MG63 (cell line): Measurements from ENCODE around the gene GCM1. TPM values are rescaled to one million over a fixed set of nuclear protein-coding genes. Genes with fewer than 3 reads are reported as not detected.

ENCODE experiments used
- DNase-seq: peaks from one replicate; pipeline ENCODE4 v3.0.0-alpha.2; 2020
- H3K27me3 ChIP-seq: fragments of 250-450 bp; sonication (Bioruptor Pico); 2 replicates; pipeline ENCODE4 v1.5.1; 2020; ENCODE audit warnings: mild to moderate bottlenecking, moderate library complexity
- H3K36me3 ChIP-seq: fragments of 250-450 bp; sonication (Bioruptor Pico); 2 replicates; pipeline ENCODE4 v1.5.1; 2020; ENCODE audit warnings: mild to moderate bottlenecking, moderate library complexity
- H3K4me3 ChIP-seq: fragments of 250-450 bp; sonication (Bioruptor Pico); 2 replicates; pipeline ENCODE4 v1.5.1; 2020; ENCODE audit warnings: mild to moderate bottlenecking, moderate library complexity
- H3K9me3 ChIP-seq: fragments of 250-450 bp; sonication (Bioruptor Pico); 2 replicates; pipeline ENCODE4 v1.5.1; 2020; ENCODE audit warnings: mild to moderate bottlenecking, moderate library complexity
- total RNA-seq: library from RNA; depleted of rRNA; stranded (reverse); fragments of >200 nt; shearing (Covaris generic); gene quantifications from 2 replicates; pipeline ENCODE4 v1.2.3, GENCODE V29; 2014; ENCODE audit warnings: low replicate concordance

Gene GCM1
- total RNA-seq, 1 experiment from 2014 or later: not detected

GRCh38 chr6:53124131-53124800 is 24.4 kb downstream of the GCM1 start:
- no peak for DNase-seq
- no peaks in the 10 kb centered on the region for H3K36me3 ChIP-seq
- H3K9me3 ChIP-seq: no peaks in the 10 kb centered on the region
- H3K27me3 ChIP-seq: no peaks in the 10 kb centered on the region
- no peak overlapping the region for H3K4me3 ChIP-seq

GRCh38 chr6:53119772-53120409 is 28.8 kb downstream of the GCM1 start:
- DNase-seq: peak; percentile 77
- H3K36me3 ChIP-seq: no peaks in the 10 kb centered on the region
- no peaks in the 10 kb centered on the region for H3K27me3 ChIP-seq
- H3K4me3 ChIP-seq: no peak overlapping the region
- no peaks in the 10 kb centered on the region for H3K9me3 ChIP-seq

- Histone ChIP-seq H3K27me3 (no peaks in the 10 kb centered on the region), H3K4me3 (no peak overlapping the region), H3K9me3 (no peaks in the 10 kb centered on the region), H3K36me3 (no peaks in the 10 kb centered on the region)
- no peak for DNase-seq
Measured at GRCh38 chr6:53119349-53119748, 29.3 kb downstream of the GCM1 start.

GRCh38 chr6:53115741-53116140 is 32.9 kb downstream of the GCM1 start:
- Histone ChIP-seq H3K4me3 (no peak overlapping the region), H3K36me3 (no peaks in the 10 kb centered on the region), H3K9me3 (no peaks in the 10 kb centered on the region), H3K27me3 (no peaks in the 10 kb centered on the region)
- no peak for DNase-seq

- Histone ChIP-seq H3K9me3 (no peaks in the 10 kb centered on the region), H3K27me3 (no peaks in the 10 kb centered on the region), H3K4me3 (no peak overlapping the region), H3K36me3 (no peaks in the 10 kb centered on the region)
- DNase-seq: no peak
Measured at GRCh38 chr6:53115113-53115512, 33.5 kb downstream of the GCM1 start.

- H3K9me3 ChIP-seq: no peaks in the 10 kb centered on the region
- no peaks in the 10 kb centered on the region for H3K27me3 ChIP-seq
- H3K4me3 ChIP-seq: no peak overlapping the region
- no peak for DNase-seq
- no peaks in the 10 kb centered on the region for H3K36me3 ChIP-seq
Measured at GRCh38 chr6:53113742-53114141, 34.9 kb downstream of the GCM1 start.

- Histone ChIP-seq H3K27me3 (no peaks in the 10 kb centered on the region), H3K9me3 (no peaks in the 10 kb centered on the region), H3K4me3 (no peak overlapping the region), H3K36me3 (no peaks in the 10 kb centered on the region)
- no peak for DNase-seq
Measured at GRCh38 chr6:53112871-53113270, 35.8 kb downstream of the GCM1 start.

GRCh38 chr6:53112404-53112803 is 36.2 kb downstream of the GCM1 start:
- H3K27me3 ChIP-seq: no peaks in the 10 kb centered on the region
- H3K36me3 ChIP-seq: no peaks in the 10 kb centered on the region
- no peaks in the 10 kb centered on the region for H3K9me3 ChIP-seq
- H3K4me3 ChIP-seq: no peak overlapping the region
- no peak for DNase-seq

- H3K9me3 ChIP-seq: no peaks in the 10 kb centered on the region
- DNase-seq: no peak
Measured at GRCh38 chr6:53111865-53112264, 36.8 kb downstream of the GCM1 start.

GRCh38 chr6:53109612-53110011 is 39.0 kb downstream of the GCM1 start:
- Histone ChIP-seq H3K27me3 (no peaks in the 10 kb centered on the region), H3K9me3 (no peaks in the 10 kb centered on the region), H3K4me3 (no peak overlapping the region), H3K36me3 (no peaks in the 10 kb centered on the region)
- DNase-seq: no peak

More at GRCh38 chr6:53111865-53112264, 36.8 kb downstream of the GCM1 start:
- no peak overlapping the region for H3K4me3 ChIP-seq
- H3K36me3 ChIP-seq: no peaks in the 10 kb centered on the region
- no peaks in the 10 kb centered on the region for H3K27me3 ChIP-seq

GRCh38 chr6:53107091-53107490 is 41.5 kb downstream of the GCM1 start:
- Histone ChIP-seq H3K4me3 (no peak overlapping the region), H3K27me3 (no peaks in the 10 kb centered on the region)
- DNase-seq: peak; percentile 83

GRCh38 chr6:53104916-53105315 is 43.7 kb downstream of the GCM1 start:
- Histone ChIP-seq H3K9me3 (no peaks in the 10 kb centered on the region), H3K4me3 (no peak overlapping the region), H3K36me3 (peaks cover 6% of the 10 kb centered on the region; the same call in 1 of the 2 replicates), H3K27me3 (no peaks in the 10 kb centered on the region)
- no peak for DNase-seq

More at GRCh38 chr6:53107091-53107490, 41.5 kb downstream of the GCM1 start:
- no peaks in the 10 kb centered on the region for H3K9me3 ChIP-seq
- H3K36me3 ChIP-seq: peaks cover 2% of the 10 kb centered on the region; the same call in 1 of the 2 replicates

GRCh38 chr6:53103993-53104675 is 44.5 kb downstream of the GCM1 start:
- Histone ChIP-seq H3K27me3 (no peaks in the 10 kb centered on the region), H3K9me3 (no peaks in the 10 kb centered on the region), H3K4me3 (no peak overlapping the region), H3K36me3 (peaks cover 6% of the 10 kb centered on the region; the same call in 1 of the 2 replicates)
- DNase-seq: no peak

GRCh38 chr6:53101006-53101405 is 47.6 kb downstream of the GCM1 start:
- DNase-seq: no peak
- no peak overlapping the region for H3K4me3 ChIP-seq
- no peaks in the 10 kb centered on the region for H3K27me3 ChIP-seq
- H3K36me3 ChIP-seq: peaks cover 23% of the 10 kb centered on the region
- H3K9me3 ChIP-seq: no peaks in the 10 kb centered on the region

- Histone ChIP-seq H3K9me3 (no peaks in the 10 kb centered on the region), H3K36me3 (peaks cover 26% of the 10 kb centered on the region)
- DNase-seq: no peak
Measured at GRCh38 chr6:53100561-53100960, 48.1 kb downstream of the GCM1 start.

GRCh38 chr6:53095716-53096115 is 52.9 kb downstream of the GCM1 start:
- Histone ChIP-seq H3K4me3 (no peak overlapping the region), H3K36me3 (peaks cover 55% of the 10 kb centered on the region), H3K27me3 (no peaks in the 10 kb centered on the region), H3K9me3 (no peaks in the 10 kb centered on the region)
- DNase-seq: no peak

More at GRCh38 chr6:53100561-53100960, 48.1 kb downstream of the GCM1 start:
- Histone ChIP-seq H3K27me3 (no peaks in the 10 kb centered on the region), H3K4me3 (no peak overlapping the region)

- Histone ChIP-seq H3K4me3 (no peak overlapping the region), H3K9me3 (no peaks in the 10 kb centered on the region), H3K36me3 (peaks cover 59% of the 10 kb centered on the region), H3K27me3 (no peaks in the 10 kb centered on the region)
- no peak for DNase-seq
Measured at GRCh38 chr6:53095270-53095669, 53.4 kb downstream of the GCM1 start.
